Measurements from ENCODE around the gene CDK11B.

Gene CDK11B

DNA sequence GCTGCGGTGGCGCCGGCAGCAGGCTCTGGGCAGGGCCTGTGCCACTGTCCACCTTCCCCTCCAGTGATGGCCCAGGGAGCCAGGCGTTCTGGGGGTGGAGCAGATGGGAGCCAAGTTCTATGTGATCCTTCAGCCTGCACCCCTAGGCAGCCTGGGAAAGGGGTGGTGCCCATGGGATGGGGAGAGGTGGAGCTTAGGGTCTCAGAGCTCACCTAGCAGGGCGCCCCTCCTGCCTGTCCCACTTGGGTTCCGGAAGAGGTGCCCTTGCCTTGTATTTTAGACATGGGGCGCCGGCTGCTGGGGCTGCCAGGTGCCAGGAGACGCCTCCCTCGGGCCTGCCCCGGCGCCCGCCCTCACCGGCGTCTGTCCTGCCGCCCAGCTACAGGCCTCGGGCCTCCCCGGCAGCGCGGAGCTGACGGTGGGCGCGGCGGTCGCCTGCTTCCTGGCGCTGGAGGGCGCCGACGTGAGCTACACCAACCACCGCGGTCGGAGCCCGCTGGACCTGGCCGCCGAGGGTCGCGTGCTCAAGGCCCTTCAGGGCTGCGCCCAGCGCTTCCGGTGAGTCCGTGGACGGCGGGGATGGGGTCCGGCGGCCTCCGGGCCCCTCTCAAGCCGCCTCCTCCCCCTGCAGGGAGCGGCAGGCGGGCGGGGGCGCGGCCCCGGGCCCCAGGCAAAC lies 29.9 kb downstream of the CDK11B start:
- DNase-seq, result no peak

DNA sequence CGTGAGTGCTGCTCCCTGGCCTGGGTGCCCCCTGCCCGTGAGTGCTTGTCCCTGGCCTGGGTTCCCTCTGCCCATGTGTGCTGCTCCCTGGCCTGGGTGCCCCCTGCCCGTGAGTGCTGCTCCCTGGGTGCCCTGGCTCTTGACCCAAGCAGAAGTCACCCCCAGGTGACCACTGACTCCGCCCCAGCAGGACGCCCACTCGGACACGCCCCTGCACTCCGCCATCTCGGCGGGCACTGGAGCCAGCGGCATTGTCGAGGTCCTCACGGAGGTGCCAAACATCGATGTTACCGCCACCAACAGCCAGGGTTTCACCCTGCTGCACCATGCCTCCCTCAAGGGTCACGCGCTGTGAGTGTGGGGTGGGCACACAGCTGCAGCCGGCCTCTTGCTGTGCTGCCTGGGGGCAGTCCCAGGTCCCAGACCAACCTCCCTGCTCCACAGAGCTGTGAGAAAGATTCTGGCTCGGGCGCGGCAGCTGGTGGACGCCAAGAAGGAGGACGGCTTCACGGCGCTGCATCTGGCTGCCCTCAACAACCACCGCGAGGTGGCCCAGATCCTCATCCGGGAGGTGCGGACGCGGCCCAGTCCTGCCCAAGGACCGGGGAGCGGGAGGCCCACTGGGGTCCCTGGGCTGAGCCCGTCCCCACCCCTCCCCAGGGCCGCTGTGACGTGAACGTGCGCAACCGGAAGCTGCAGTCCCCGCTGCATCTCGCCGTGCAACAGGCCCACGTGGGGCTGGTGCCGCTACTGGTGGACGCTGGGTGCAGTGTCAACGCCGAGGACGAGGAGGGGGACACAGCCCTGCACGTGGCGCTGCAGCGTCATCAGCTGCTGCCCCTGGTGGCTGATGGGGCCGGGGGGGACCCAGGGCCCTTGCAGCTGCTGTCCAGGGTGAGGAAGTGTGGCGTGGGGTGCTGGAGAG lies 30.7 kb downstream of the CDK11B start:
- DNase-seq, result no peak

DNA sequence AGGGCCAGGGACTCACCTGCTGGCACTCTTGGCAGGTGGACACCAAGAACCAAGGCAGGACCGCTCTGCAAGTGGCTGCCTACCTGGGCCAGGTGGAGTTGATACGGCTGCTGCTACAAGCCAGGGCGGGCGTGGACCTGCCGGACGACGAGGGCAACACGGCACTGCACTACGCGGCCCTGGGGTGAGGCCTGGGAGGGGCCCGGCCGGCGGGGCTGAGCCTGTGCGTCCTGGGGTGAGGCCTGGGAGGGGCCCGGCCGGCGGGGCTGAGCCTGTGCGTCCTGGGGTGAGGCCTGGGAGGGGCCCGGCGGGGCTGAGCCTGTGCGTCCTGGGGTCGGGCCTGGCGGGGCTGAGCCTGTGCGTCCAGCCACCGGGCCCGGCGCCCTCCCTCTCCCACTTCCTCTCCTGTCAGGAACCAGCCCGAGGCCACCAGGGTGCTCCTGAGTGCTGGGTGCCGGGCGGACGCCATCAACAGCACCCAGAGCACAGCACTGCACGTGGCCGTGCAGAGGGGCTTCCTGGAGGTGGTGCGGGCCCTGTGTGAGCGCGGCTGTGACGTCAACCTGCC lies 31.5 kb downstream of the CDK11B start:
- DNase-seq, result no peak

DNA sequence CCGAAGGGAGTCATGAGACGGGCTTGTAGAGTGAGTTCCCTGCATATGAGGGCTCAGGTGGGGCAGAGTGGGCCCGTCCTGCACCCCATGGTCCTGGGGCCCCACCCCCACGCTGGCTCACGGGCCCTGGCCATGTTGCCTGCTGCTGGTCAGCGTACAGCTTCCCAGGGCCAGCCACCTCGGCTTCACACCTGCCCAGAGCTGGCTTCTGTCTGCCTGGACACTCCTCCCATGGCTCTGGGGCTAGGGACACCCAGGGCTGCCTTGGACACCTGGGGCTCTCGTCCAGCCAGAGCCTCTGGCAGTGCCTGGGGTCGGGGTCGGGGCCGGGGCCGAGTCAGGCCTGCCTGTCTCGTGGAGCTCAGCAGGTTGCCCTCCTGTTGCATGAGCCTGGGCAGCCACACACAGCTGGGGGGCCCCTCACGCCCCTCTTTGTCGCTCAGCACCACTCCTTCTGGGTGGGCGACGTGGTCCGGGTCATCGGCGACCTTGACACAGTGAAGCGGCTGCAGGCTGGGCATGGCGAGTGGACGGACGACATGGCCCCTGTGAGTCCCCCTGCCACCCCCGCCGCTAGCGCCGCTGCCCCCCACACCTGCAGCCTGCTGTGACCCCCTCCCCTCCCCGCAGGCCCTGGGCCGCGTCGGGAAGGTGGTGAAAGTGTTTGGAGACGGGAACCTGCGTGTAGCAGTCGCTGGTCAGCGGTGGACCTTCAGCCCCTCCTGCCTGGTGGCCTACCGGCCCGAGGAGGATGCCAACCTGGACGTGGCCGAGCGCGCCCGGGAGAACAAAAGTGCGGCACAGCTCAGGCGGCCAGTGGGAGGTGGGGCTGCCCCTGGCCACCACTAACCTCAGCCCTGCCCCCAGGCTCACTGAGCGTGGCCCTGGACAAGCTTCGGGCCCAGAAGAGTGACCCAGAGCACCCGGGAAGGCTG lies 32.3 kb downstream of the CDK11B start:
- DNase-seq, result no peak

DNA sequence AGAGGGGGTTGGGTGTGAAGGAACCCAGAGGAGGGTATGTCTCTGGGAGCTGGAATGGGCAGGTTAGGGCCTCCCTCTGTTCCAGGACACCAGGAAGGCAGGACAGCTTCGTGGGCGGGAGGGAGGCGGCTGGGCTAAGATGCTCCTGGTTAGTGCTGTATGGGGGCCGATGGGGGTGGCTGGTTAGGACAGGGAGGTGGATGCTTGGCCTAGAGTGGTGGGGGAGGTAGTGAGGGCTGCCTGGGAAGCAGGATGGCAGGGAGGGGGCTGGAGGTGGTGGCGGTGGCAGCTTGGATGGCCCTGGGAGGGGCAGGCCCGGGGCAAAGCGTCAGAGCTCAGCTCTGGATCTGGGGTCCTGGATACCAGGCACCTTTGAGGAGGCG lies 33.0 kb downstream of the CDK11B start:
- DNase-seq, result no peak

DNA sequence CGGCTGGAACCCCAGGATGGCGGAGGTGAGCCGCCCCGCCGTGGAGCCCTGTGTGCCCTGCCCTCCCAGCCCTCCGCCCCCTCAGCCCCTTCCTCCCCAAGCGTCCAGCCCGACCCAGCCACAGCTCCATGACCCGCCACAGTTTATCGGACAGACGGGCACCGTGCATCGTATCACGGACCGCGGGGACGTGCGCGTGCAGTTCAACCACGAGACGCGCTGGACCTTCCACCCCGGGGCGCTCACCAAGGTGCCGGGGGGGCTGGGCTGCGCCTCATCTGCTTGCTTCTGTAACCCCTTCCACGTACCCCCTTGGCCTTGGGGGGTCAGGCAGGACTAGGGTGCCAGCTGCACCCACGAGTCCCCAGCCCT lies 33.4 kb downstream of the CDK11B start:
- DNase-seq, result no peak

DNA sequence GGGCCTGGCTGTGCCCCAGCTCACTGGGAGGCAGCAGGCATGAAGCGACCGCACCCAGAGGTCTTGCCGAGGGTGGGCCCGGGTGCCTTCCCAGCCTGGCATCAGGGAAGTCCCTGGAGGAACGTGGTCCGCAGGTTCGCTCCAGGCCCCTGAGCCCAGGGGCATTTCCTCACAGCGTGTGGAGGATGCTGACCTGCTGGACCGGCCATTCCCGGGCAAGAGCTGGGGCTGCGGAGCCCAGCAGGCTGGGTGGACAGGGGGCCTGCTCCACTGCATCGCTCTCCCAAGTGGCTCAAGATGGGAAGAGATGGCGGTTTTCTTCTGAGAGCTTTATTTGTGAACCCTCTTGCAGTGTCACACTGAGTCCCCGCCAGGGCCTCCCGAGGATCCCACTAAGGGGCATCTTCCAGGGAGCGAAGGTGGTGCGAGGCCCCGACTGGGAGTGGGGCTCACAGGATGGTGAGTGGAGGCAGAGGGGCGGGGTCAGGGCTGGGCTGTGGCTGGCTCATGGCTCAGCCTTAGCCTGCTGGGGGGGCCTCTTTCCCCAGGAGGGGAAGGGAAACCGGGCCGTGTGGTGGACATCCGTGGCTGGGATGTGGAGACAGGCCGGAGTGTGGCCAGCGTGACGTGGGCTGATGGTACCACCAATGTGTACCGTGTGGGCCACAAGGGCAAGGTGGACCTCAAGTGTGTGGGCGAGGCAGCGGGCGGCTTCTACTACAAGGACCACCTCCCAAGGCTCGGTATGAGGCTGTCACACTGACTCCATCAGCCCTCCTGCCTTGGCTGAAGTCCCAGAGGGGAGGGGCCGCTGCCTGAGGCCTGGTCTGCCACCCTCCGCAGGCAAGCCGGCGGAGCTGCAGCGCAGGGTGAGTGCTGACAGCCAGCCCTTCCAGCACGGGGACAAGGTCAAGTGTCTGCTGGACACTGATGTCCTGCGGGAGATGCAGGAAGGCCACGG lies 34.1 kb downstream of the CDK11B start:
- no peak for DNase-seq

DNA sequence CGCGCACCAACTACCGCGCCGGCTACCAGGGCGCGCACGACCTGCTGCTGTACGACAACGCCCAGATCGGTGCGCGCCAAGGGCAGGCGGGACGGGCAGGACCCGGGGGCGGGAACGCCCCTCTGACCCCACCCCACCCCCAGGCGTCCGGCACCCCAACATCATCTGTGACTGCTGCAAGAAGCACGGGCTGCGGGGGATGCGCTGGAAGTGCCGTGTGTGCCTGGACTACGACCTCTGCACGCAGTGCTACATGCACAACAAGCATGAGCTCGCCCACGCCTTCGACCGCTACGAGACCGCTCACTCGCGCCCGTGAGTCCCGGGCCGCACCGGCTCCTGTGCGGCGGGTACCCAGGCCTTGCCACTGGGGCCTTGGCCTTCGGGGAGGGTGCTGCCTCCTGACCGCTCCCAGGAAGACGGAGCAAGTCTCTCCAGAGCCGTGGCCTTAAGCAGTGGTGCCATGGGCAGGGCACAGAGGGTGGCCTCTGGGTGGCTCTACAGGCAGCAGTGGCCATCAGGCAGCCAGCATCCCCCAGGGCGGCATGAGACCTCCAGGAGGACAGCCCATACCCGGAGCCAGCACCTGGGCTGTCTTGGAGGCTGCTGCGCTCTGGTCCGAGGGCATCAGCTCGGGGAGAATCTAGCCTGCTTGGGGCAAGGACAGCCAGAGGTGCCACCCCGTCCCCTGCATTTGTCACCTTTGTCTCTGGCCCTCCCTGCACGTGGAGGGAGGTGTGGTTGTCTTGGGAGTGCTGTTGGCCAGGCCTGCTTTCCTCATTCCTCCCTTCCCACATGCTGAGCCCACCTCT lies 35.0 kb downstream of the CDK11B start:
- DNase-seq, result no peak

DNA sequence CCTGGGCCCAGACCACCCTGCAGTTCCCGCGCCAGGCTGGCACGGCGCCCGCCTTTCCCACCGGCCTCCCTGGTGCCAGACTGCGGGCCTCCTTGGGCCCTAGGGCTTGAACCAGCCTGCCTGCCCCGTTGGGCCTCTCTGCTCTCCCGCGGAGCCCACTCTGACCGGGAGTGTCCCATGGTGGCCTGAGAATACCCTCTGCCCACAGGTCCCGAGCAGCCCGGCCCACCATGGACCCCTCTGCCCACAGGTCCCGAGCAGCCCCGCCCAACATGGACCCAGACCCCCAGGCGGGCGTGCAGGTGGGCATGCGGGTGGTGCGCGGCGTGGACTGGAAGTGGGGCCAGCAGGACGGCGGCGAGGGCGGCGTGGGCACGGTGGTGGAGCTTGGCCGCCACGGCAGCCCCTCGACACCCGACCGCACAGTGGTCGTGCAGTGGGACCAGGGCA lies 35.6 kb downstream of the CDK11B start:
- DNase-seq, result no peak

DNA sequence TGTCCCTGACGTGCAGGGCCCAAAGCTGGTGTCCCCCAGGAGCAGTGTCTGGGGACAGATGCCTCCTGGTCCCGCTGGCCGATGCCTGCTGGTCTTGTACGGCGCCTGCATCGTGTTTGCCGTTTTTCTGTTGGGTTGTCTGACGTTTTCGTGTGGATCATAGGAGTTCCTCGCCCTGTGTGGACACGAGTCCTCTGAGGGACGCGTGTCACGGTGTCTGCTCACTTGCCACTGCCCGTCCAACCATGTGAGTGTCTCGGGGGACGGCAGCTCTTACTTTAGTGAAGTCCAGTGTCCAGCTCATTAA lies 36.1 kb downstream of the CDK11B start:
- DNase-seq, result no peak

DNA sequence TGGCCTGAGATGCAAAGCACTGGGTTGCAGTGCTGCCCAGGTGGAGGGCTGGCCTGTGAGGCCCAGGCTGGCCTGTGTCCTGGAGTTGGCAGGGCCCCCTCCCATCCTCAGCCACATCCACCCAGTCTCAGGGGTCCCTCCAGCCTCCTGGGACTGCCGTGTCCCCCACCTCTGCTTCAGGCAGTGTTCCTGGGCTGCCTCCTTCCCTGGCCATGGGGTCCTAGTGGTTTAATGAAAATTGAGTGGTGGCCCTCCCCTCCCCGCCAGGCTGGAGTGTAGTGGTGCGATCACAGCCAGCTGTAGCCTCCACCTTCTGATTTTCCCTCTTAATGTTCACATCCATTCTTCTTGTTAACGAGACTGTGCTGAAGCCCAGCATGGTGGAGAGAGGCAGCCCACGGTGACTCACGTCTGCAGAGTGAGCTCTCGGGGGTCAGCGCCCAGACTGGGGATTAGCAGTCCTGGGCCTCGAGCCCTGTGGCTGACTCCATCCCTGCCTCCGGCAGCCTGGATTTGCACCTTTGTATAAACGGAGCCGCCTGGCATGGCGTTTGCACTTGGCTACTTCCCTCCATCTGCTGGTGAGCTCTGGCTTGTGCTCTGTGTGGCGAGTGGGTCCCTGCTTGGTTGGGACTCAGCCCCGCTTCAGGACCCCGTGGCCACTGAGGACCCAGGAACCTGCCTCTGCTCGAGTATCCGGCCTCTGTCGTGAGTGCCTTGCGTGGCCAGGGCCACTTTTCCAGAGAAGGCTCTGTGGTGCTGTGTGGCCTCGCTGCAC lies 36.6 kb downstream of the CDK11B start:
- no peak for DNase-seq

DNA sequence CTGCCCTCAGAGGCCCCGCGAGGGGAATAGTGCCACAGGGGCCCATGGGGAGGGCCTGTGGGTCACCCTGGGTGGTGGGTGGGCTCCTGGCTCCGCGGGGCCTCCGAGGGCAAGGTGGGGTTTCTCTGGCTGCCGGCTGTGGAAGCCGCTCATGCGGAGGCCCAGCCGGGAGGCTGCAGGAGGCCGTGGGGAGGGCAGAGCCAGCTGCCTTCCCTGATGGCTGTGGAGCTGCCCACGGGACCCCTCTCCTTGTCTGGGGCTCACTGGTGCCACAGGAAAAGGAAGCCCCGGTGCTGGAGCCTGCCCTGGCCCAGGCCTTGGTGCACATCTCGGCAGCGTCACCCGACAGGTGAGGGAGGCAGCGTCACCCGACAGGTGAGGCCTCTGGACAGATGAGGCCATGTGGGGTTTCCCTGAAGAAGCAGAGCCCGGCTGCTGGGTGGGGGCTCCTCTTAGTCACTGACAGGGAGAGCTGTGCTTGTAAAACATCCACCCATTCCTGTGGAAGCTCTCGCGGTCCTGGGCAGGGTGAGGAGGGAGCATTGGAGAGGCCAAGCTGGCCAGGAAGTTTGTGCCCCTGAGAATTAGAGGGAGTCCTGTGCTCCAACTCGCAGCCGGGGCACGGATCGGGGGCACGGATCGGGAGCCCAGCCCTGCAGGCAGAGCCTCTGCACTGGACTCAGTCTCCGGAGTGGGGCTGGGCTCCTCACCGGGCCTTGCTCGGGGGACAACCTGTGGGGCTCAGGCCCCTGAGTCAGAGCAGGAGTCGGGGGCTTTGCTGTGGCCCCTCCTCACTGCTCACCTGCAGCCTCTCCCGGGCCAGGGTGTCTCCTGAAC lies 37.4 kb downstream of the CDK11B start:
- no peak for DNase-seq

DNA sequence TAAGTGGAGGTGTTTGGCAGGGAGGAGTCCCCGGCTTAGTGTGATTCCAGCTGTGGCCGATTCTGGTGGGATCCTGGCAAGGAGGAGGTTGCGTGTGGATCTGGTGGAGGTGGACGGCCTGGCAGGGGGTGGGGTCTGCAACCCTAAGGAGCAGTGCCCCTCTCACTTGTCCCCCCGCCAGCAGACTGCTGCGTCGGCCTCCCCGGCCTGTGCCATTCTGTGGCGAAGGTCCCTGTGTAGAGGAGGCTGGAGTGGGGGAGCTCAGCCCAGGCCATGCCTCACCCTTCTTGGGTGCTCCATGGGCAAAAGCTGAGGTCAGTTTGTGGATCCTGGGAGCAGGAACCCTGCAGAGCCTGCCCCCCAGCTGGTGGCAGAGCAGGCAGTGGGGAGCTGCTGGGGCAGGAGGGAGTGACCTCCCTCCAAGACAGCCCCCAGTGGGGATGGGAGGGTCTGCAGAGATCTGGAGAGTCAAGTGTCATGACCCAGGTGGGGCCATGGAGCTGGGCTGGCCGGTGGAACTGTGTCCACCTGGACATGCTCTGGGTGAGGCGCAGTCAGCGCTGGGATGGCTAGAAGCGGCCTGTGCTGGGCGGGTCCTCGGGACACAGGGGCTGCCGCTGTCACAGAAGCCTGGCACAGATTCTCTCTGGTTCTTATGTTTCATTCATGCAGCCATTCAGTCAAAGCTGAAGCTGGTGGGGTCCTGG lies 38.2 kb downstream of the CDK11B start:
- DNase-seq, result no peak

DNA sequence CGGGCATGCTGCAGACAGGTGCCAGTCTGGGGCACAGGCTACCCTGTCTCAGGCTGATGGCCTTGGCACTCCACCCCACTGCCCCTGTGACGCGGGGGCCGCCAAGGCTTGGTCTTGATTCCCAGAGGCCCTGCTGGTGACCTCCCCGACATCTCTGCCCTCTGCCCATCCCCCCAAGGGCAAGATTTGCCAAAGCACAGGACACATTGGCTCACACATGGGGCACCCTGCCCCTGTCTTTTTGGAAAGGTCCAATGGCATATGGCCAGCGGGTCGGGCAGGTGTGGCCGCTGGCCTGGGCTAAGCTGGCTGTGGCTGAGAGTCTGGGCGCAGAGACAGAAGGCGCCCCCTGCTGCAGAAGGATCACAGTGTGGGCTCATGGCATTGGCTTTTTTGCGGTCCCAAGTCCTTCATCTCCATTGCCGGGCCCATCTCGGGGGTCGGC lies 38.9 kb downstream of the CDK11B start:
- no peak for DNase-seq

DNA sequence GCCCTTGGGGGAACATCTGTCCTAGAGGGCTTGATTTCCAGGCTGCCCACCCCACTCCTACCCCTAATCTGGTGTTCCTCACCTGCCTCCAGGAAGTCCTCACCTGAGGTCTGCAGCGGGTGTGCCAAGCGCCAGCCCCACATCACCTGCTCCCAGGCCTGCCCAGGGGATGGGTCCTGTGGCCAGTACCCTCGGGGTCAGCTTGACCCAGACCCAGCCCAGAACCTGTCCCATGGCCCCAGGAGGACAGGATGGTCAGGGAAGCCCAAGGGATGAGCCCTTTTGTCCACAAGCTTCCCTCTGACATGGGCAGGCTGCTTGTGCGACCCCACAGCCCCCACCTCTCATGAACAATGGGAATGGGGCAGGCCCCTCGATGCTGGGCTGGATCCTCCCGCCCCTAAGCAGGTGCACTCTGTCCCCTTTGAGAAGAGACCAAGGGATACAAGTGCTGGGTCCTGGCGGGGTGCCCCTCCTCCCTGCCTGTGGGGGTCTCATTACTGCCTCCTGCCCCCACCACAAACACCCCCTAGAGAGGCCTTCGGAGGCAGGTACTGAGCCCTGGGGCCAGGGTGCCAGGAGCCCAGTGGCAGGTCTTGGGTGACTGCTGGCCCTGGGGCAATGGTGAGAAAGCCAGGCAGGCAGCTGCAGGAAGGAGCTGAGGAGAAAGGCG lies 40.3 kb downstream of the CDK11B start:
- no peak for DNase-seq

DNA sequence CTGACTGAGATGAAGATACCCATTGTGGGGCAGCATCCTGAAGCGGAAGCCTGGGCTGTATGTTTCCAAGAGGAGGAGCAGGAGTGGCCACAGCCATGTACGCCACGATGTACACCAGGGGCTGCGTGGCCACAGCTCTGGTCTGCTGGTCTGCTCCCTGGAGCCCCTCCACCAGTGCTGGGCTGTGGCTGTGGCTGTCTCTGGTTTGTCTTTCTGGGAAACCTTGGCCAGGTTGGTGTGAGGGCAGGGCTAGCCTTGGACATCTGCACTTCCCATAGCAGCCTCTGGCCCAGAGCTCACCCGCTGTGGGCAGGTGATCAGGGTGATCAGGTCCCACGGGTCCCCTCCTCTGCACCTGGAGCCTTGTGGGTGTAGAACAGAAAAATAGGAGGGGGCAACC lies 40.9 kb downstream of the CDK11B start:
- DNase-seq, result no peak
